Cardiac muscle cell (in vitro differentiated cells and primary cell): ENCODE data around the gene CHD3. TPM values are rescaled to one million over a fixed set of nuclear protein-coding genes. Genes with fewer than 3 reads are reported as not detected.
A peak's percentile ranks its signal among the peaks of the same experiment; 100 is the strongest.

Source experiments
- DNase-seq, 2 donors: peaks; one replicate each; pipeline versions ENCODE4 v3.0.0 to v3.0.0-alpha.2; 2010 to 2017; ENCODE audit warnings: low read depth in 1 of 2, low spot score in 1 of 2
- H3K27ac ChIP-seq: fragments of 200-600 bp; sonication (generic); 2 replicates; pipeline ENCODE4 v1.5.1; 2016
- H3K27me3 ChIP-seq: fragments of 200-600 bp; sonication (generic); 2 replicates; pipeline ENCODE4 v1.6.0; 2016; ENCODE audit warnings: control low read depth
- H3K36me3 ChIP-seq: fragments of 200-600 bp; sonication (generic); 2 replicates; pipeline ENCODE4 v1.5.1; 2016; ENCODE audit warnings: control low read depth
- H3K4me1 ChIP-seq: fragments of 200-600 bp; sonication (generic); 2 replicates; pipeline ENCODE4 v1.8.1; 2017; ENCODE audit warnings: low read depth, mild to moderate bottlenecking, mixed run types
- H3K4me3 ChIP-seq: fragments of 200-600 bp; sonication (generic); 2 replicates; pipeline ENCODE4 v1.5.1; 2016; ENCODE audit warnings: mild to moderate bottlenecking
- H3K9me3 ChIP-seq: fragments of 200-600 bp; sonication (generic); 2 replicates; pipeline ENCODE4 v1.5.1; 2017; ENCODE audit warnings: low read depth, mild to moderate bottlenecking, control low read depth
- polyA plus RNA-seq: library from polyadenylated mRNA; unstranded; fragments of >200 nt; fragmentation: Nextera tagmentation; extraction: Ambion mirVana; gene quantifications from 2 replicates; pipeline ENCODE4 v1.2.1, GENCODE V29; 2016
- total RNA-seq: library from RNA; depleted of rRNA; stranded (reverse); fragments of >200 nt; gene quantifications from 2 replicates; pipeline ENCODE4 v1.2.3, GENCODE V29; 2016
- TF ChIP-seq, protein P1 (sequence below): IDR thresholded peaks from 2 replicates; pipeline ENCODE4 v1.5.1; 2012; ENCODE audit warnings: low read depth, mild to moderate bottlenecking, low read length

Gene CHD3
- total and polyA plus RNA-seq, 2 experiments from 2014 or later, result 15.9 to 64.7 TPM

DNA sequence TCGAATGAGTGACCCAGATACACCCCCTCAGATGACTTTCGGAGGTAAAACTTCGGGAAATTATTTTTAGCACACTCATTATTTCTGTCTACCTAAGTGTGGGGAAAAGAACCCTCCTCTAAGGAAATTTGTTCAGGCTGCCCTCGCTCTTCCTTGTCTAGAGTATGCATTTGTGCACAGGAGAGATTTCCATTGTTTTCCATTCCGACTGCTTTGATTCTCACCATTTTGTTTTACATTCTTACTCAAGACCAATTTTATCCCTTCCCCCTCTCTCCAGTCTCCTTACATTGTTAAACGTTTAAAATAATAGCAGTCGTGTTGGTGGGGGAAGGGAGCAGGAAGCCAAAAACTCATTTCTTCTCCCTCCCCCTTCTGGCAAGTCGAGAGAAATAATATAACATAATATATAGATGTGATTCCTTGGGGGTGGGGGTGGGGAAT lies 1.5 kb upstream of the CHD3 start:
- DNase-seq, result peak in 1 of 2 donors; percentile 42
- TF ChIP-seq, protein P1, sequence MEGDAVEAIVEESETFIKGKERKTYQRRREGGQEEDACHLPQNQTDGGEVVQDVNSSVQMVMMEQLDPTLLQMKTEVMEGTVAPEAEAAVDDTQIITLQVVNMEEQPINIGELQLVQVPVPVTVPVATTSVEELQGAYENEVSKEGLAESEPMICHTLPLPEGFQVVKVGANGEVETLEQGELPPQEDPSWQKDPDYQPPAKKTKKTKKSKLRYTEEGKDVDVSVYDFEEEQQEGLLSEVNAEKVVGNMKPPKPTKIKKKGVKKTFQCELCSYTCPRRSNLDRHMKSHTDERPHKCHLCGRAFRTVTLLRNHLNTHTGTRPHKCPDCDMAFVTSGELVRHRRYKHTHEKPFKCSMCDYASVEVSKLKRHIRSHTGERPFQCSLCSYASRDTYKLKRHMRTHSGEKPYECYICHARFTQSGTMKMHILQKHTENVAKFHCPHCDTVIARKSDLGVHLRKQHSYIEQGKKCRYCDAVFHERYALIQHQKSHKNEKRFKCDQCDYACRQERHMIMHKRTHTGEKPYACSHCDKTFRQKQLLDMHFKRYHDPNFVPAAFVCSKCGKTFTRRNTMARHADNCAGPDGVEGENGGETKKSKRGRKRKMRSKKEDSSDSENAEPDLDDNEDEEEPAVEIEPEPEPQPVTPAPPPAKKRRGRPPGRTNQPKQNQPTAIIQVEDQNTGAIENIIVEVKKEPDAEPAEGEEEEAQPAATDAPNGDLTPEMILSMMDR, result no peak
- Histone ChIP-seq H3K27ac (peak overlapping the region; percentile 89), H3K4me3 (peak overlapping the region; percentile 90), H3K36me3 (peaks cover 11% of the 10 kb centered on the region), H3K9me3 (no peaks in the 10 kb centered on the region), H3K4me1 (peaks cover 43% of the 10 kb centered on the region), H3K27me3 (no peaks in the 10 kb centered on the region)

DNA sequence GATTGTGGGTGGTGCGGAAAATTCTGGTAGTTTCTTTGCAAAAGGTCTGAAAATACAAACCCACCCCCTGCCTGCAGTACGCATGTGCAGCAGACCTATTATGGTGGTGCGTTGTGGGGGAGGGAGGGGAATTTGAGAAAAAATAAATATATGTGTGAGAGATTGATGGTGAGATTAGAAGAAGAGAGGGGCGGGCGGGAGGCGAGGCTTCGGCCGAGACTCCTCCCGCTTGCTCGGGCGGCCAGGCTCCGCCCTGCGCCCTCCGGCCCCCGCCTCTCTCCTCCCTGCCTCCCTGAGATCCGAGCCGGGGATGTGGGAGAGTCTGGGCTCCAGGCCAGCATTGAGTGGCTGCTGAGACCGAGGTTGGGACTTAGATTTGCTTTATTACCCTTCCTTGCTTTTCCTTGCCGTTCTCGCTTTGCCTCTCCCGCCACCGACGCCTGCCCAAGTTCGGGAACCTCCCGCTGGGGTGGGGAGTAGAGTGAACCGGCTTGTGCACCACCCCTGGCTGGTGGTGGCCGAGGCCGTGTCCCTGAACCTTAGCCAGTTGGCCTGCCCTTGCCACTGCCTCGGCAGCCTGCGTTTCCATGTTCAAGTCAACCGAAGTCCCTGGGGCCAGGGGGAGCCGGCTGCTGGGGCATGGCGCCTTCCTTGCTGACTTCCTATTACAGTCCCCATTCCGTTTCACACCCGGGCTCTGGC lies 956 bp upstream of the CHD3 start:
- Histone ChIP-seq H3K4me3 (peak overlapping the region; percentile 90), H3K36me3 (peaks cover 11% of the 10 kb centered on the region), H3K27me3 (no peaks in the 10 kb centered on the region), H3K9me3 (no peaks in the 10 kb centered on the region), H3K27ac (peak overlapping the region; percentile 90), H3K4me1 (peaks cover 42% of the 10 kb centered on the region)
- TF ChIP-seq, protein P1, result no peak
- peak; percentile 93 to 99 for DNase-seq

DNA sequence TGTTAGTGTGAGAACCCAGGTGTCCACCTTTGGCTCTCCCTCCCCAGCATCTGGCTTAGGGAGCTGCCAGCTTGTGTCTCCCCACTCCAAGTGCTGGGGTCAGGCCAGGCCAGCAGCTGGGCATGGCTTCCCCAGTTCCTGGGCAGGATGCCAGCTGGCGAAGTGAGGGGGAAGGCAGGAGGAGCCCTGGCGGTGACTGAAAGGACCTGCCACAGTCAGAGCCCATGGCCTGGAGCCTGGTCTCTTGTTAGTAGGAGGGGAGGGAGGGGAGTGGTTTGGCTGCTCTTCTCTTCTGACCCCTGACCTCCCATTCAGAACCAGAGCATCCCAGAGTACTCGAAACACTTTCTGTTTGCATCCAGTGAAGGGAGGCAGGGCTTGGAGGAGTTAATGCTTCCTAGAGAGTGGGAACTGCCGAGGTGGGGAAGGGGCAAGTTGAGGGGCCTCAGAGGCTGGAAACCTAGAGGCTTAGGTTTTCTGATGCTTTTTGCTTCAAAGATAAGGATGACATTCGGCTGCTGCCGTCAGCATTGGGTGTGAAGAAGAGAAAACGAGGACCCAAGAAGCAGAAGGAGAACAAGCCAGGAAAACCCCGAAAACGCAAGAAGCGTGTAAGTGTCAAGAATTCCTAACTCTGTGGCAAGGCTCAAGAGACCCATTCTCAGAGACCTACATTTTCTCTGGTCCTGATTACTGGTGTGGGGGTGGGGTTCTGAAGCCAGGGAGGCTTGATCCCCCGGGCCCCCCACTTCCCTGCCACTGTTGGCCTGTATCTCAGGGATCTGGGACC lies 772 bp downstream of the CHD3 start:
- TF ChIP-seq, protein P1, result peak; percentile 47
- no peaks in the 10 kb centered on the region for H3K27me3 ChIP-seq
- peak; percentile 88 to 97 for DNase-seq
- peaks cover 31% of the 10 kb centered on the region for H3K4me1 ChIP-seq
- H3K36me3 ChIP-seq, result peaks cover 12% of the 10 kb centered on the region
- no peak overlapping the region for H3K4me3 ChIP-seq
- peak overlapping the region; percentile 90 for H3K27ac ChIP-seq
- no peaks in the 10 kb centered on the region for H3K9me3 ChIP-seq

DNA sequence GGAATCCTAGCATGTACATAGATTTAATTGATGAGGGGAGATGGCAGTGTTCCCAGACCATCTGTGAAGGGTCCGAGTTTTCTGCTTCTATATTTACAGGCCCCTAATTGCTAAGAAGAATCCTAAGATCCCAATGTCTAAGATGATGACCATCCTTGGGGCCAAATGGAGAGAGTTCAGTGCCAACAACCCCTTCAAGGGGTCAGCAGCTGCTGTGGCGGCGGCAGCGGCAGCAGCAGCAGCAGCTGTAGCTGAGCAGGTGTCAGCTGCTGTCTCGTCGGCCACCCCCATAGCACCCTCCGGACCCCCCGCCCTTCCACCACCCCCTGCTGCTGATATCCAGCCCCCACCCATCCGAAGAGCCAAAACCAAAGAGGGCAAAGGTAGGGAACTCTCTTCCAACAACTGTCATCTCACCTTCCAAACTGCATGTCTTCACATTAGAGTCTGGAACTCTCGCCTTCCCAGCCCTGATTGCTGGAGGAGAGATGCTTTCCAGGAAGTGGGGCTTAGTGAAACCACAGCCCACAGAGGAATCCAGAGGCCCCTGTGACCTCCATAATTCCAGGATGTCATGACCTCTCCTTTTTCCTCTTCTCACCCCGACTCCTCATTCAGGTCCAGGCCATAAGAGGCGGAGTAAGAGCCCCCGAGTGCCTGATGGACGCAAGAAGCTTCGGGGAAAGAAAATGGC lies 4.7 kb downstream of the CHD3 start:
- Histone ChIP-seq H3K4me1 (peaks cover 18% of the 10 kb centered on the region), H3K4me3 (no peak overlapping the region), H3K27me3 (no peaks in the 10 kb centered on the region), H3K9me3 (no peaks in the 10 kb centered on the region), H3K27ac (no peak overlapping the region), H3K36me3 (peaks cover 21% of the 10 kb centered on the region)
- TF ChIP-seq, protein P1, result no peak
- DNase-seq, result no peak

DNA sequence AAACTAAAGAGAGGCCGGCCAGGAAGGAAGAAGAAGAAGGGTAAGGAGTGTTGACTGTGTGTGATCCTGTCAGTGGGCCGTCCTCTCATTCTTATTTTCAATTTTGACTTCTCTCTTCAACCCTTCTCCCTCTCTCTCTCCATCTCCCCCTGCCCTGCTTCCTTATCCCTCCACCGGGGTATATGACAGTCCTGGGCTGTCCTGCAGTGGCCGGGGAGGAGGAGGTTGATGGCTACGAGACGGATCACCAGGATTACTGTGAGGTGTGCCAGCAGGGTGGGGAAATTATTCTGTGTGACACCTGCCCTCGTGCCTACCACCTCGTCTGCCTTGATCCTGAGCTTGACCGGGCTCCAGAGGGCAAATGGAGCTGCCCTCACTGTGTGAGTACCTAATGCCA lies 5.6 kb downstream of the CHD3 start:
- H3K9me3 ChIP-seq, result no peaks in the 10 kb centered on the region
- H3K4me3 ChIP-seq, result no peak overlapping the region
- TF ChIP-seq, protein P1, result no peak
- H3K36me3 ChIP-seq, result peaks cover 21% of the 10 kb centered on the region
- no peak overlapping the region for H3K27ac ChIP-seq
- H3K4me1 ChIP-seq, result peaks cover 9% of the 10 kb centered on the region
- no peak for DNase-seq
- H3K27me3 ChIP-seq, result no peaks in the 10 kb centered on the region
